Measurements from ENCODE around the gene LYL1.

The LYL1 gene

DNA sequence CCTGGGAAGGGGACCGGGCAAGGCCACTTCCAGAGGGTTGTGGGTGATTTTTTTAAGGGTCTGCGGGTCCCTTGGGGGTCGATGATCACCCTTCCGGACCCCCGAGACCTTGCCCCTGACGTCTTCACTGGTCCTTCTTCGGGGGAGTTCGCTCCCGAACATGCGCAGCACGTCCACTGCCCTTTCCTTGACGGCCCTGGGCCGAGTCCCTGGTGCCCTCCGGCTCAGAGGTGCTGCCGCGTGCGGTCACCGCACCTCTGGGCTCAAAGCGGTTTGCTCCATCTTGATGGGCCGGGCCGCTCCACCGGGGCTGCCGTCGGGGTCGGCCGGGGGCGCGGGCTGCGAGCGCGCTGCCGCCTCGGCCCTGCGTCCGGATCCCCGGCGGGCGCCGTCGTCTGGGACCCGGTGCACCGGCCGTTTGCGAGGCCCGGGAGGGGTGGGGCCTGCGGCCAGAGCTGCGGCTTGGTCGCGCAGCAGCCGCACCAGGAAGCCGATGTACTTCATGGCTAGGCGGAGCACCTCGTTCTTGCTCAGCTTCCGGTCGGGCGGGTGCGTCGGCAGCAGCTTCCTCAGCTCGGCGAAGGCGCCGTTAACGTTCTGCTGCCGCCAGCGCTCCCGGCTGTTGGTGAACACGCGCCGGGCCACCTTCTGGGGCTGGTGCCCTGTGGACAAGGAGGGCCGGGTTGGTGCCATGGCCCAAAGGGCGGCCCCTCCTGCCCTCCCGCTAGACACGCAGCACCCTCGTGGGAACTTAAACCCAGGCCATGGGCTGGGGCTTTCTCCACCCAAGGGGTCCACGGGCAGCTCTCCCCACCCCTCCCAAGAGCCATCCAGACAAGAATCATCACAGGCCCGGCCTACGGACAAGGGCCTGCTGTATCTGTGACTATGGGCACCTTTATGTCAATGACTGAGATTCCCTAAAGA, 3.3 kb downstream of the LYL1 start:
- Mint-ChIP-seq H3K36me3 (ENCODE audit: low read depth) (peaks cover 5% of the 10 kb centered on the region), H3K27ac (no peak overlapping the region), H3K4me3 (no peak overlapping the region), H3K4me1 (peaks cover 18% of the 10 kb centered on the region), H3K27me3 (ENCODE audit: low read depth, poor library complexity) (peaks cover 80% of the 10 kb centered on the region), H3K9me3 (peaks cover 6% of the 10 kb centered on the region)
- DNase-seq = peak; percentile 59
- TF ChIP-seq CTCF (IDR thresholded peaks at IDR 0.05) = no peak

DNA sequence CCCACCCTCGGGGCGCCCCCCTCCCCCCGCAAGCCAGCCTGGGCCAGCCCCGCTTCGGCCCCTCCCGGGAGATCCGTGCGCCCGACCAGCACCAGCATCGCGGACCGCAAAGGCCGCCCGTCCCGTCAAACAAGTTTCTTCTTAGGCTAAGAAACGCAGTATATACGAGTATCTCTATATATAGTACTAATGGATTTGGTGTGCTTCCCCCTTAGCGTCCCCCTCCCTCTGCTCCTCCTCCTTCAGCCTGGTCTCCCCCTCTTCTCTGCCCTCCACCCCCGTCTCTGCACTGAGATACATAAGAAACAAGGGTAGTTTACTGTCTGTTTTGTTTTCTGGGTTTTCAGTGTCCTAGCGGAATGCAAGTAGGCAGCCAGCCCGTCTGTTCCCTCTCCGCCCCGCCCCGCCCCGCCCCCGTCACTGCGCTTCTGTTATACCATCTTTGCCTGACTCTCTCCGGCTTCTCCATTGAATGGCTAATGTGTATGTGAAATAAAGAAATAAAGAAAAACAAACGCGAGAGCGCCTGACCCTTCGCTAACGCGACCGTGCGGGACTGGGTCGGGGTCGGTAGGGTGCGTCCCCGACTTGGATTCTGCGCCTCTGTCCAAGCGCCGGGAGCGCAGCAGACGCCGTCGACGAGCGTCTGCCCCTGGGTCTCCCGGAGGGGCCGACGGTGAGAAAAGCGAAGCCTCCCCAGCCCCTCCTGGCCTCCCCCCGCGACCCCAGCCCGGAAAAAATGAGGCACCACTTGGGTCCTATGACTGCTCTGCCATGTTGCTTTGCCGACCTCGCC, 4.2 kb downstream of the LYL1 start:
- H3K4me3 Mint-ChIP-seq = no peak overlapping the region
- H3K4me1 Mint-ChIP-seq = peaks cover 19% of the 10 kb centered on the region
- H3K36me3 Mint-ChIP-seq (ENCODE audit: low read depth) = peaks cover 5% of the 10 kb centered on the region
- peaks cover 6% of the 10 kb centered on the region for H3K9me3 Mint-ChIP-seq
- no peak overlapping the region for H3K27ac Mint-ChIP-seq
- no peak for TF ChIP-seq CTCF (IDR thresholded peaks at IDR 0.05)
- H3K27me3 Mint-ChIP-seq (ENCODE audit: low read depth, poor library complexity) = peaks cover 89% of the 10 kb centered on the region
- no peak for DNase-seq

GRCh38 chr19:13097463-13098258, 5.0 kb downstream of the LYL1 start:
- H3K4me1 Mint-ChIP-seq = peaks cover 19% of the 10 kb centered on the region
- H3K9me3 Mint-ChIP-seq = peaks cover 6% of the 10 kb centered on the region
- peaks cover 5% of the 10 kb centered on the region for H3K36me3 Mint-ChIP-seq (ENCODE audit: low read depth)
- no peak overlapping the region for H3K27ac Mint-ChIP-seq
- DNase-seq = peak; percentile 32
- H3K27me3 Mint-ChIP-seq (ENCODE audit: low read depth, poor library complexity) = peaks cover 93% of the 10 kb centered on the region
- no peak for TF ChIP-seq CTCF (IDR thresholded peaks at IDR 0.05)
- no peak overlapping the region for H3K4me3 Mint-ChIP-seq

- Mint-ChIP-seq H3K4me1 (peaks cover 20% of the 10 kb centered on the region), H3K27ac (no peak overlapping the region), H3K9me3 (peaks cover 6% of the 10 kb centered on the region), H3K27me3 (ENCODE audit: low read depth, poor library complexity) (peaks cover 93% of the 10 kb centered on the region), H3K4me3 (no peak overlapping the region), H3K36me3 (ENCODE audit: low read depth) (peaks cover 5% of the 10 kb centered on the region)
- no peak for DNase-seq
- no peak for TF ChIP-seq CTCF (IDR thresholded peaks at IDR 0.05)
Measured at GRCh38 chr19:13097033-13097462, 5.6 kb downstream of the LYL1 start.

DNA sequence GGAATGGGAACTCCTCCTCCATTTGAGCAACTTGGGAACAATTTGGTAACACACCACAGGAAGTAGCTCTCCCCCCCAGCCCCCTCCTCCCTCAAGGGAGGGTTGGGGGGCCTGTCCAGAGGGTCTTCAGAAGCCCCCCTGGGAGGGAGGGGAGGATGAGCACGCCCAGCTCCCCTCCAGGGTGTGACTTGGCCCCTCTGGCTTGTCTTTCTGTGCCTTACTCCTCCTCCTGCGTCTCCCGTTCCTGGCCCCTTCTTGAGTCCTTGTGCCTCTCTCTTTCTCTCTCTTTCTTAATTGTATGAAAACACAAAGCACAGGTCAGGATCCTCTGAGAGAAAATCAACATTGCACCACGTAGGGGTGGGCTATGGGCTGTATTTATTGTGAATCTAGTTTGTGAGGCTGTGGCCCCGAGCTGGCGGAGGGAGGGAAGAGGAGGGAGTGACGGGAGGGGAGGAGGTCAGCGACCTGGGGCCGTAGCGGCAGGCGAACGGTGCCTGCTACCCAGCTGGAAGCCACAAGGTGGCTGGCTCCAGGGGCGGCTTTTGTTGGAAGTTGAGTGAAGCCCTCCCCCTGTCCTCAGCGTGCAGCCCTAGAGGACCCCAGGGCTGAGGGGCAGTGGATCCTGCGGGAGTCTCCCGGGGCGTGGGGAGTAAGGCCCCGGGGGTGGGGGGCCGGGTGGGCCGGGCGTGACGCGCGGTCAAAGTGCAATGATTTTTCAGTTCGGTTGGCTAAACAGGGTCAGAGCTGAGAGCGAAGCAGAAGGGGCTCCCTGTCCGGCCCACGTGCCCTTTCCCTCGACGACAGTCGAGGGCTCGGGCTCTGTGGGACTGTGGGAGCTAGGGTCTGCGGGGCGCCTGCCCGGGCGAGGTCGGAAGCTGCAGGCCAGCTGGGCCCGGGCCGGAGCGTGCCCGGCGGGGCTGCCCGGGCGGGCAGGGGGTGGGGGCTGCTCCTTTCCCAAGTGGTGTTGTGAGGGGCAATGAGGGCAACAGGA, 6.4 kb downstream of the LYL1 start:
- H3K4me1 Mint-ChIP-seq = peaks cover 28% of the 10 kb centered on the region
- peak; percentile 35 for TF ChIP-seq CTCF (IDR thresholded peaks at IDR 0.05)
- H3K27ac Mint-ChIP-seq = no peak overlapping the region
- H3K9me3 Mint-ChIP-seq = peaks cover 6% of the 10 kb centered on the region
- peak; percentile 71 for DNase-seq
- peak overlapping the region; percentile 61 for H3K4me3 Mint-ChIP-seq
- peaks cover 5% of the 10 kb centered on the region for H3K36me3 Mint-ChIP-seq (ENCODE audit: low read depth)
- H3K27me3 Mint-ChIP-seq (ENCODE audit: low read depth, poor library complexity) = peaks cover 93% of the 10 kb centered on the region

All from nephron progenitor cell (in vitro differentiated cells).